ENCODE measurements around the gene TGIF2LX. TPM values are rescaled to one million over a fixed set of nuclear protein-coding genes. Genes with fewer than 3 reads are reported as not detected.
"Not testable (repeated sequence)": the region's sequence is repeated elsewhere in the genome, so short reads cannot be mapped to it uniquely, and the experiment has no call there.

The TGIF2LX gene
- total RNA-seq (2014; rRNA removed; shearing (Covaris generic)) = not detected in 2 replicates

DNA sequence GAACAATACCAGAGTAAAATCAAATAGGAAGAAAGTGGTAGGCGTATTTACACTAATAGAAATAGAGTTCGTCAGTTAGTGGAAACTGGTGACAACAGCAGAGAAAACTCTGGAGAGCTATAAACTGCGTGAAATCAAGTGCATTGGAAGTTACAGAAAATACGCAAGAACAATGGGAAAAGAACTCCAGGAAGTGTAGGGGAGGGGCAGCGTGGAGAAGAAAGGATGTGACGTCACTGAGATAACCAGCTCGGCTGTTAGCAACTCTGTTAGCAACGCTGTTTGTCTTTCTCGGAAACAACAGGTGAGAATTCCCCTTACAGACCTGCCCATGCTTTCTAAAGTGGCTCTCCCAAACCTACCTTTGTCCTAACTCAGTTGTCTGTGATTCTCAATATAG, at the start of gene TGIF2LX:
TSS of gene TGIF2LX (plus strand) at position 244 of the 400 bp plus-strand sequence. CDS start 178 bp downstream, outside the sequence.
- H3K36me3 ChIP-seq; H3K4me1 ChIP-seq; H3K27me3 ChIP-seq; DNase-seq; H3K9me3 ChIP-seq (replicated peaks); H3K4me3 ChIP-seq; H3K27ac ChIP-seq: not testable (repeated sequence)

DNA sequence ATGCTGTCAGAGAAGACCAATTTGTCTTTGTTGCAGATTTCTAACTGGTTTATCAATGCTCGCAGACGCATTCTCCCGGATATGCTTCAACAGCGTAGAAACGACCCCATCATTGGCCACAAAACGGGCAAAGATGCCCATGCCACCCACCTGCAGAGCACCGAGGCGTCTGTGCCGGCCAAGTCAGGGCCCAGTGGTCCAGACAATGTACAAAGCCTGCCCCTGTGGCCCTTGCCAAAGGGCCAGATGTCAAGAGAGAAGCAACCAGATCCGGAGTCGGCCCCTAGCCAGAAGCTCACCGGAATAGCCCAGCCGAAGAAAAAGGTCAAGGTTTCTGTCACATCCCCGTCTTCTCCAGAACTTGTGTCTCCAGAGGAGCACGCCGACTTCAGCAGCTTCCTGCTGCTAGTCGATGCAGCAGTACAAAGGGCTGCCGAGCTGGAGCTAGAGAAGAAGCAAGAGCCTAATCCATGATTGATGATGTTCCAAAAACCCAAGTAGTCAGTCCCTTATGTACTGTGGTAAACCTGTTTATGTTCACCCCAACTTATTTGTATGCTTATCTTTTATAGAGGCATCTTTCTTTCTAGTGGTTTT, 728 bp downstream of the TGIF2LX start:
- not testable (repeated sequence) for H3K4me3 ChIP-seq; H3K27me3 ChIP-seq; H3K9me3 ChIP-seq (replicated peaks); DNase-seq; H3K27ac ChIP-seq; H3K36me3 ChIP-seq; H3K4me1 ChIP-seq

DNA sequence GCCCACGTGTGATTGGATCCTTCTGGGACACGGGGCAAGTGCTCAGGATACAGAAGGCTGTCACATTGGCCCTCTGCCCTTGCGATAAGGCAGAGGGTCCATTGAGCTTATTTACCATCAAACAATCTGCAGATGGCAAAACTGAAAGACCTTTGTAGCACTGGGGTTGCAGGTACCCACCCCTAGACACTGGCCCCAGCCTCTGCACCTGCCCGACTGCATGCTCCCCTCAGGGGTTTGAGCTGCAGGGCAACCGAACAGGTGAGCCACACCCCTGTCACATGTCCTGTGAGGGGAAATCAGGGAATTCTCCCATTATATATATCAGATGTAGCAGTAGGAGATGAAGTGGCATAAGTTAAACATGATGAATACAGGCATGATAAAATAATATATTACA, 21.4 kb downstream of the TGIF2LX start:
- not testable (repeated sequence) for H3K4me1 ChIP-seq; DNase-seq; H3K27me3 ChIP-seq; H3K27ac ChIP-seq; H3K9me3 ChIP-seq (replicated peaks); H3K36me3 ChIP-seq; H3K4me3 ChIP-seq

DNA sequence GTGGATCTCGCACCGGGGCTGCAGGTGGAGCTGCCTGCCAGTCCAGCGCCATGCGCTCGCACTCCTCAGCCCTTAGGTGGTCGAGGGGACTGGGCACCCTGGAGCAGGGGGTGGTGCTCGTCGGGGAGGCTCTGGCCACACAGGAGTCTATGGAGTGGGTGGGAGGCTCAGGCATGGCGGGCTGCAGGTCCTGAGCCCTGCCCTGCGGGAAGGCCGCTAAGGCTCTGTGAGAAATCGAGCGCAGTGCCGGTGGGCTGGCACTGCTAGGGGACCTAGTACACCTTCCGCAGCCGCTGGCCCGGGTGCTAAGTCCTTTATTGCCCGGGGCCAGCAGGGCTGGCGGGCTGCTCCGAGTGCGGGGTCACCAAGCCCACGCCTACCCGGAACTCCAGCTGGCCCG, 43.9 kb downstream of the TGIF2LX start:
- H3K4me1 ChIP-seq, DNase-seq, H3K27ac ChIP-seq: not testable (repeated sequence)

More for the DNA sequence above, 43.9 kb downstream of the TGIF2LX start:
- not testable (repeated sequence) for H3K4me3 ChIP-seq; H3K27me3 ChIP-seq; H3K9me3 ChIP-seq (replicated peaks); H3K36me3 ChIP-seq

All from SJCRH30 (cell line).